ENCODE measurements around the gene EMC1.
A peak's percentile ranks its signal among the peaks of the same experiment; 100 is the strongest.
"Not testable (repeated sequence)": the region's sequence is repeated elsewhere in the genome, so short reads cannot be mapped to it uniquely, and the experiment has no call there.

Gene EMC1

GRCh38 chr1:19260211-19261138 lies 9.2 kb upstream of the EMC1 start:
- no peak for DNase-seq

GRCh38 chr1:19258353-19258752 lies 7.0 kb upstream of the EMC1 start:
- DNase-seq = no peak

GRCh38 chr1:19257178-19257914 lies 6.0 kb upstream of the EMC1 start:
- DNase-seq = no peak

- DNase-seq = not testable (repeated sequence)
These were observed 5.0 kb upstream of the EMC1 start for GRCh38 chr1:19256301-19256700.

GRCh38 chr1:19255288-19255687 lies 4.0 kb upstream of the EMC1 start:
- no peak for DNase-seq

GRCh38 chr1:19254416-19254815 lies 3.1 kb upstream of the EMC1 start:
- DNase-seq = no peak

GRCh38 chr1:19250629-19251304 lies 557 bp downstream of the EMC1 start:
- no peak for DNase-seq

GRCh38 chr1:19240673-19241538 lies 10.4 kb downstream of the EMC1 start:
- DNase-seq = peak in 1 of 2 experiments; percentile 7

GRCh38 chr1:19239876-19240275 lies 11.4 kb downstream of the EMC1 start:
- DNase-seq = no peak

- DNase-seq = no peak
These were observed 17.1 kb downstream of the EMC1 start for GRCh38 chr1:19234224-19234623.

GRCh38 chr1:19232524-19232846 lies 18.8 kb downstream of the EMC1 start:
- no peak for DNase-seq

GRCh38 chr1:19231736-19232523 lies 19.4 kb downstream of the EMC1 start:
- not testable (repeated sequence) for DNase-seq

GRCh38 chr1:19229828-19230325 lies 21.4 kb downstream of the EMC1 start:
- no peak for DNase-seq

GRCh38 chr1:19229229-19229628 lies 22.1 kb downstream of the EMC1 start:
- no peak for DNase-seq

- no peak for DNase-seq
These were observed 28.1 kb downstream of the EMC1 start for GRCh38 chr1:19222979-19223824.

- DNase-seq = no peak
These were observed 28.8 kb downstream of the EMC1 start for GRCh38 chr1:19222573-19222972.

GRCh38 chr1:19220991-19221390 lies 30.3 kb downstream of the EMC1 start:
- DNase-seq = no peak

- no peak for DNase-seq
These were observed 31.1 kb downstream of the EMC1 start for GRCh38 chr1:19220080-19220846.

GRCh38 chr1:19219451-19219850 lies 31.9 kb downstream of the EMC1 start:
- no peak for DNase-seq

GRCh38 chr1:19216585-19216984 lies 34.7 kb downstream of the EMC1 start:
- DNase-seq = not testable (repeated sequence)
